GM12874 (cell line): ENCODE measurements around the gene DCC.

ENCODE experiments used
- TF ChIP-seq, protein P1 (sequence below): IDR thresholded peaks from 2 replicates; pipeline ENCODE4 v1.5.1; 2011; ENCODE audit warnings: low read depth, mild to moderate bottlenecking, control low read depth, low read length, moderate library complexity; ENCODE audit not compliant: insufficient read depth

DCC gene

DNA sequence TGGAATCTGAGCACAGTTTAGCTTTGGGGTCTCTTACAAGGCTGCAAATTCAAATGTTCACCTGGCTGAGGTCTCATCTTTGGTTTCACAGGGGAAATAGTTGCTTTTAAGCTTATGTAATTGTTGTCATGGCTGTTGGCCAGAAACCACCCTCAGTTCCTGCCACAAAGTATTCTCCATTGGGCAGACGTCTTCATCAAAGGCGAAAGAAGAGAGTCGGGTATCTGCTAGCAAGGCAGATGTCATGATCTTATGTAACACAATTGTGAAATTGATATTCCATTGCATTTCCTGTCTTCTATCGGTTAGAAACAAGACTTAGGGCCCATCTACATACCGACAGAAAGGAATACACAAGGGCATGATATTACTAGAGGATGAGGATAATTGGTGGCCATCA lies 1068.3 kb downstream of the DCC start:
- TF ChIP-seq, protein P1, sequence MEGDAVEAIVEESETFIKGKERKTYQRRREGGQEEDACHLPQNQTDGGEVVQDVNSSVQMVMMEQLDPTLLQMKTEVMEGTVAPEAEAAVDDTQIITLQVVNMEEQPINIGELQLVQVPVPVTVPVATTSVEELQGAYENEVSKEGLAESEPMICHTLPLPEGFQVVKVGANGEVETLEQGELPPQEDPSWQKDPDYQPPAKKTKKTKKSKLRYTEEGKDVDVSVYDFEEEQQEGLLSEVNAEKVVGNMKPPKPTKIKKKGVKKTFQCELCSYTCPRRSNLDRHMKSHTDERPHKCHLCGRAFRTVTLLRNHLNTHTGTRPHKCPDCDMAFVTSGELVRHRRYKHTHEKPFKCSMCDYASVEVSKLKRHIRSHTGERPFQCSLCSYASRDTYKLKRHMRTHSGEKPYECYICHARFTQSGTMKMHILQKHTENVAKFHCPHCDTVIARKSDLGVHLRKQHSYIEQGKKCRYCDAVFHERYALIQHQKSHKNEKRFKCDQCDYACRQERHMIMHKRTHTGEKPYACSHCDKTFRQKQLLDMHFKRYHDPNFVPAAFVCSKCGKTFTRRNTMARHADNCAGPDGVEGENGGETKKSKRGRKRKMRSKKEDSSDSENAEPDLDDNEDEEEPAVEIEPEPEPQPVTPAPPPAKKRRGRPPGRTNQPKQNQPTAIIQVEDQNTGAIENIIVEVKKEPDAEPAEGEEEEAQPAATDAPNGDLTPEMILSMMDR: no peak

DNA sequence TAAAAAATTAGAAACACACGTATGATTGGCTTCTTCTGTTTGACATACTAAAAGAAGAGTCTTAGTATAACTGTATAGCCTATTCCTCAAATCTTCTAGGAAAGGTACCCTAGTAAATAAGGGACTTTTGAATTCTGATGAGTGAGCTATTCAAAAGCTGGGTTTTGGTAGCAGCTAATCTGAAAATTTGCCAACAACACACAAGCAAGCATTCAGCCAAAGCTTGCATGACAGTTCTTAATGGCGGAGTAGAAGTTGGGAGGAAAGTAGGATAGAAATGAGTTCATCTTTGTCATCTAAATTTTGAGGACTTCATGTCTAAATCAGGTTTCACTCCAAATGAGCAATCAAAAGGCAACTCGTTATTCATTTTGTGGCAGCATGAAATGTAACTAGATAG lies 1071.5 kb downstream of the DCC start:
- TF ChIP-seq, protein P1: no peak

DNA sequence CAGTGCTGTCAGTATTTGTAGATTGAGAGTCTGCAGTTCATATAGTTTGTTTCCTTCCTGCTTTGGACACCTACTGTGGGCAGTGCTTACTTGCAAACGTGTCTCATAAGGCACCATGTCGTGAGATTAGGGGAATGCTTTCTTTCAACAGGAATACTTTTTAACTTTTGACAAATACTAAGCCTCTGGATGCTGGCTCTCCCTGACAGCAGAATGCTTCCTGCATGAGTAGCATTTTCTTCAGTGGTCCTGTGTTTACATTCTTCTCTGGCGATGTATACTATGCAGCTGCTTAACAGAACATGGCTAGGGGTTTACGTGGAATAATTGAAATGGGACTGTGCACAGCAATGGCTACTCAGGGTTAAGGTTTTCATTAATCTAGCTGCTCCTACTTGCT lies 1077.0 kb downstream of the DCC start:
- TF ChIP-seq, protein P1: no peak

DNA sequence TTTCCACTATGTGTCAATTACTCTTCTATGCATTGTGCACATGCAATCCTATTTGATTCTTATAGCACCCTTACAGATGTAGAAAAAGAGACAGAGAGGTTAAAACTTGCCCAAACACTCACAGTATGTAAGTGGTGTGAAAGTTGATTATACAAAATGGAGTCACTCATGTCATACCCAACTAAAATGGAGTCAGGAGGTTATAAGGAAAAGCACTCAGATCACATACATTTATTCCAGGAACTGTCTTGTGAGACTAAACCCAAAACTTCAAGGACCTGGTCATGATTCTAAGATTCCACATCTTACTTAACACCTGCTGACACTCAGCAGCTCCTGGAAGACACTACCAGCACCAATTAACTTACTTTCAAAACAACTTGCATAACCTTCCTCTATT lies 1081.9 kb downstream of the DCC start:
- TF ChIP-seq, protein P1: no peak

DNA sequence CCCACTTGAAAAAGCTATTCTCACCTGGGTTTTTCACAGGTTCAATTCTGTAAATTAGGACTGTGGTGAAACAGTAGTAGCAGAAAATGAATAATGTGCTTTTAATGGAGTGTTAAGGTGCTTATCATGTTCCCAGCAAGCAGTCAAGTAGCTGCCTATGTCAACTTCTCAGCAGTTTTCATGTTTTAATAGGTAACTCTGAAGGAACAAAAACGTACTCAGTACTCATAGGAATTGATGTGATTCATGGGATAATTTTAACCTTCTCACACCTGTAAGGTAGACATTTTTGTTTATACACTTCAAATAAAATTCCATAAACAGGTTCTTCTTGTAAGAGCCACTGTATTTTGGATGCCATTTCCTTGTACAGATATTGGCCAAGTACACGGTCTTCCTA lies 1082.9 kb downstream of the DCC start:
- TF ChIP-seq, protein P1: no peak

DNA sequence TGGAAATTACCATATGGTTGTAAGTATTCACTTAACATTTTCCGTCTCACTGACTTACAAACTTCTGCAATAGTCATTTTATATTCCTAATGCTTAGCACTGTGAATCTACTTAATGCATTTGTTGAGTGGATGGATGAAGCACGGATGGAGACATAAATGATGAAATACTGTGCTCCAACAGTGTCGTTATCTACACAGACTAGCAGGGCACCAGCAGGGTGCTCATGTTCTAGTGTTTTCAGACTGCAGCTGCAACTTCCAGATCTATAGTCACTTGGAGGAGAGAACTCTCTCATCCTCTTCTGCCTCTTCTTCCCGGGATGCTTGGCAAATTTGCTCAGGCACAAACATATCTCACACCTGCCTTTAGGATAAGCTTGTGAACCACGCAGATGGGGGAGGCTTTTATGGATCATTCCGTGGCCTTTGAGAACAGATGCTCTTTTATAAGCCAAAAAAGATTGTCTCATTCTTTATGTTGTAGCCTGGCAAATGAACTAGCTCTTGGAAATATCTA lies 1086.7 kb downstream of the DCC start:
- TF ChIP-seq, protein P1: no peak

DNA sequence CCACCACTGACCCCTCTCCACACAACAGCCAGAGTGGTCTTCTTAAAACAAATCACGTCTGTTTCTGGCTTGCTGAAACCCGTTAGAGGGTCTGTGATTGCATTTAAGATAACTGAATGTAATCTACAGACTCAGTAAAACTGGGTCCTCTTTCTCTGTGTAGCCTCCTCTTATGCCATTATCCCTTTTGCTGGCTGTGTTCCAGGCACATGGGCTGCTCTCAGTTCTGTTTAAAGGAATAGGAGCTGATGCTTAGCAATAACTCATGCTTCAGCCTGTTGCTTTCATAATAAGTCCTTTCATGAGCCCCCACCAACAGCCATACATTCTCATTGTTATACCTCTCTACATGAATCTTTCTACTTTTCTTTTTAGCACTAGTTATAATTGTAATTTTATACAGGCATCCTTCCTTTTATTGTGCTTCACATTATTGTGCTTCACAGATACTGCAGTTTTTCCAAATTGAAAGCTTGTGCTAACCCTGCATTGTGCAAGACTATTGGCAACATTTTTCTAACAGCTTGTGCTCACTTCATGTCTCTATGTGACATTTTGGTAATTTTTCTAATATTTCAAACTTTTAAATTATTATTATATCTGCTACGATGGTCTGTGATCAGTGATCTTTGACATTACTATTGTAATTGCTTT lies 1101.9 kb downstream of the DCC start:
- TF ChIP-seq, protein P1: no peak
